Measurements from ENCODE around the gene HTT. TPM values are rescaled to one million over a fixed set of nuclear protein-coding genes. Genes with fewer than 3 reads are reported as not detected.

HTT gene
- total and polyA plus RNA-seq, 2 of the 8 experiments (the other 6 are each of a cell fraction or from before 2014, with no cell fraction given): 24.0 to 71.0 TPM

GRCh38 chr4:3044870-3045819 is 29.3 kb upstream of the HTT start:
- Histone ChIP-seq H3K14ac (ENCODE audit: insufficient read length) (no peak overlapping the region), H3K79me1 (ENCODE audit: low read depth, low read length) (no peaks in the 10 kb centered on the region), H3K4me1 (replicated peaks in 1 of 4; ENCODE audit: control insufficient read depth in 3 of 4, insufficient read depth in 4 of 4, low read length in 3 of 4) (peaks cover 0 to 5% (median 0%) of the 10 kb centered on the region in 4 experiments; a peak in 4 of 7 replicates), H2AFZ (ENCODE audit: low read length) (no peak overlapping the region), H2BK15ac (ENCODE audit: low read length) (no peak overlapping the region), H3K27ac (ENCODE audit: low read depth, low read length) (no peak overlapping the region), H3K23ac (ENCODE audit: insufficient read length) (no peak overlapping the region), H3K23me2 (ENCODE audit: low read depth, low read length) (no peaks in the 10 kb centered on the region), H2BK20ac (ENCODE audit: low read length) (no peak overlapping the region), H4K8ac (ENCODE audit: extremely low read depth, insufficient read depth, low read length) (no peak overlapping the region), H3K4me2 (ENCODE audit: insufficient read depth in 1 of 2, low read depth in 2 of 2, low read length in 2 of 2) (no peak overlapping the region), H3K4ac (replicated peaks; ENCODE audit: insufficient read length, low read depth, low read length) (no peak overlapping the region), H4K91ac (replicated peaks; ENCODE audit: insufficient read length, low read length) (no peak overlapping the region), H3K9me3 (ENCODE audit: insufficient read depth in 2 of 2, low read depth in 1 of 2, low read length in 1 of 2) (no peaks in the 10 kb centered on the region), H2BK5ac (ENCODE audit: low read depth, low read length) (no peak overlapping the region), H3K79me2 (ENCODE audit: control insufficient read depth in 1 of 2, insufficient read depth in 2 of 2, low read length in 2 of 2) (no peaks in the 10 kb centered on the region), H4K20me1 (replicated peaks in 1 of 2; ENCODE audit: control insufficient read depth in 1 of 2, insufficient read depth in 2 of 2, low read length in 2 of 2) (no peaks in the 10 kb centered on the region), H3K4me3 (ENCODE audit: extremely low read depth in 1 of 4, insufficient read depth in 2 of 4, low read depth in 3 of 4, low read length in 4 of 4) (no peak overlapping the region), H3K56ac (replicated peaks; ENCODE audit: insufficient read length, low read depth, low read length) (no peak overlapping the region), H2BK12ac (ENCODE audit: low read depth, low read length) (no peak overlapping the region), H4K5ac (ENCODE audit: insufficient read length, low read depth, low read length) (no peak overlapping the region), H3K9ac (replicated peaks in 1 of 4; ENCODE audit: extremely low read depth in 1 of 4, low read depth in 3 of 4, low read length in 3 of 4) (no peak overlapping the region), H3K27me3 (replicated peaks in 1 of 4; ENCODE audit: control insufficient read depth in 3 of 4, extremely low read depth in 1 of 4, insufficient read depth in 3 of 4, low read length in 3 of 4) (peaks cover 0 to 7% (median 2%) of the 10 kb centered on the region in 4 experiments; a peak in 2 of 7 replicates), H2AK5ac (ENCODE audit: low read depth, low read length) (no peak overlapping the region), H3K36me3 (ENCODE audit: control insufficient read depth in 2 of 4, insufficient read depth in 4 of 4, low read length in 3 of 4) (no peaks in the 10 kb centered on the region), H2BK120ac (replicated peaks; ENCODE audit: low read depth, low read length) (no peak overlapping the region), H3K18ac (ENCODE audit: extremely low read depth, low read length) (no peak overlapping the region)
- DNase-seq (ENCODE audit: low read depth in 1 of 2, low spot score in 2 of 2) (no peak), FAIRE-seq (no peak)
- 90% methylated on average over 22 of the region's 22 CpGs; no CpG with 5 or more reads in 1 of the 2 experiments for WGBS, 2 experiments (ENCODE audit: extremely low coverage in 1 of 2, insufficient coverage in 1 of 2, insufficient read length in 1 of 2, insufficient replicate concordance in 2 of 2, low coverage in 1 of 2, low lambda C conversion rate in 2 of 2, missing lambda C conversion rate in 1 of 2)
- ChIA-PET POLR2A (ENCODE audit: partially characterized antibody) (no interaction called here), CTCF (ENCODE audit: partially characterized antibody) (interaction anchor here (0.6 to 2.1 kb wide), 7 partner anchors 8 to 35 kb away, joined by 3 to 6 read pairs (median 4); no protein-coding TSS in a partner anchor)
- TF ChIP-seq TBP (IDR thresholded peaks at IDR 0.05; ENCODE audit: low read depth, low read length) (no peak), MAFK (IDR thresholded peaks at IDR 0.05; ENCODE audit: low read depth, low read length) (no peak), SRF (IDR thresholded peaks at IDR 0.05; ENCODE audit: low read depth, low read length) (no peak), CBX5 (IDR thresholded peaks at IDR 0.05; ENCODE audit: low read depth, low read length) (no peak)
